LNCAP (cell line): ENCODE data around the gene RPS14.

Experiments used
- TF ChIP-seq, protein P1 (sequence below): fragments of 450-650 bp; IDR thresholded peaks from 2 replicates; pipeline ENCODE4 v1.5.1; 2017; ENCODE audit warnings: mild to moderate bottlenecking

The RPS14 gene

GRCh38 chr5:150457562-150458240, 8.2 kb upstream of the RPS14 start:
- TF ChIP-seq, protein P1, sequence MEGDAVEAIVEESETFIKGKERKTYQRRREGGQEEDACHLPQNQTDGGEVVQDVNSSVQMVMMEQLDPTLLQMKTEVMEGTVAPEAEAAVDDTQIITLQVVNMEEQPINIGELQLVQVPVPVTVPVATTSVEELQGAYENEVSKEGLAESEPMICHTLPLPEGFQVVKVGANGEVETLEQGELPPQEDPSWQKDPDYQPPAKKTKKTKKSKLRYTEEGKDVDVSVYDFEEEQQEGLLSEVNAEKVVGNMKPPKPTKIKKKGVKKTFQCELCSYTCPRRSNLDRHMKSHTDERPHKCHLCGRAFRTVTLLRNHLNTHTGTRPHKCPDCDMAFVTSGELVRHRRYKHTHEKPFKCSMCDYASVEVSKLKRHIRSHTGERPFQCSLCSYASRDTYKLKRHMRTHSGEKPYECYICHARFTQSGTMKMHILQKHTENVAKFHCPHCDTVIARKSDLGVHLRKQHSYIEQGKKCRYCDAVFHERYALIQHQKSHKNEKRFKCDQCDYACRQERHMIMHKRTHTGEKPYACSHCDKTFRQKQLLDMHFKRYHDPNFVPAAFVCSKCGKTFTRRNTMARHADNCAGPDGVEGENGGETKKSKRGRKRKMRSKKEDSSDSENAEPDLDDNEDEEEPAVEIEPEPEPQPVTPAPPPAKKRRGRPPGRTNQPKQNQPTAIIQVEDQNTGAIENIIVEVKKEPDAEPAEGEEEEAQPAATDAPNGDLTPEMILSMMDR = no peak

GRCh38 chr5:150457121-150457520, 7.6 kb upstream of the RPS14 start:
- TF ChIP-seq, protein P1 = no peak

DNA sequence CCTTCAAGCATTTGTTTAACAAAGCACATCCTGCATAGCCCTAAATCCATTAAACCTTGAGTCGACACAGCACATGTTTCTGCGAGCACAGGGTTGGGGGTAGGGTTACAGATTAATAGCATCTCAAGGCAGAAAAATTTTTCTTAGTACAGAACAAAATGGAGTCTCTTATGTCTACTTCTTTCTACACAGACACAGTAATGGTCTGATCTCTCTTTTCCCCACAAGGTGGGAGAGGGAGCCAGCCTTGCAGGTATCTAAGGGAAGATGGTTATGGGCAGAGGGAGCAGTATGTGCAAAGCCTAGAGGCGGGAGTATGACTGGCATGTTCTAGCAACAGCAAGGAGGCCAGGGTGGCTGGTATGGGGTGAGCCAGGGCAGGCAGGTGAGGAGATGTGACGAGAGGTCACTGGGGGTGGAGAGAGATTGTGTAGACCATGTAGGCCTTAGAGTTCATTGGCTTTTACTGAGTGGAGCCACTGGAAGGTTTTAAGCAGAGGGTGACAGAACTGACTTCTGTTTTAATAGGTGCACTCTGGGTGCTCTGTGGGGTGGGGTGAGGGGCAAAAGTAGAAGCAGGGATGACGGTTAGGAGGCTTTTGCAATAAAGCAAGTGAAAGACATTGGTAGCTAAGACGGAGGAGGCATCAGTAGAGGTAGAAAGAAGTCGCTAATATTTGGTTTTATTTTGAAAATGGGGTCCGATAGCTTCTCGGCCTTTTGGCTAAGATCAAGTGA, 5.1 kb upstream of the RPS14 start:
- TF ChIP-seq, protein P1 = no peak

DNA sequence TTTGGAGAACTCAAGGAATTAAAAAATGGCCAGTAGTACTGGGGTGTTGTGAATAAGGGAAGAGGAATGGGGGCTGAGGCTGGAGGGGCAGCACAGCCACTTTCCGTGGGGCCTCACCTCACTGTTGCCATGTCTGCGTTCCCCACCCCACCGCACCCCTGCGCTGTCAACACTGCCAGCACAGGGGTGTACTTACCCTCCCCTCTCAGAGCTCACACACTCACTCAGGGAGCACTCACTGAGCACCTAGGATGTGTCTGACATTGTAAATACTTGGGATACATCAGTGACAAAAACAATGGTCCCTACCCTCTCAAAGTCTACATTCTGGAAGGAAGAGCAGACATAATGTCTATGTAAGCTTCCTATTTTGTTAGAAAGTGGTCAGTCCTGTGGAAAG, 3.4 kb upstream of the RPS14 start:
- TF ChIP-seq, protein P1 = no peak

DNA sequence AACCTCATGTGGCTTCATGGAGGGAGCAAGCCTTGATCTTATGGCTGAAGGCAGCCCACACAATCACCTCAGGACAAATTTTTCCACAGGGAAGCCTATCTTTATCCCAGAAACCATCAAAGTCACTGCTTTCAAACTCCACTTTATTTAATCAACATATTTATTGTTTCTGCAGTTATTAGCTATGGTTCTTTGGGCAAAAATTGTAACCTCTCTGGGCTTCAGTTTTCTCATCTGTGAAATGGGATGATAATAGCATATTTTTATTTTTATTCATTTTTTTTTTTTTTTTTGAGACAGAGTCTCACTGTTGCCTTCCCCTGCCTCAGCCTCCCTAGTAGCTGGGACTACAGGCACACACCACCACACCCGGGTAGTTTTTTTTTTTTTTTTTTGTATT, 2.1 kb upstream of the RPS14 start:
- TF ChIP-seq, protein P1 = no peak

DNA sequence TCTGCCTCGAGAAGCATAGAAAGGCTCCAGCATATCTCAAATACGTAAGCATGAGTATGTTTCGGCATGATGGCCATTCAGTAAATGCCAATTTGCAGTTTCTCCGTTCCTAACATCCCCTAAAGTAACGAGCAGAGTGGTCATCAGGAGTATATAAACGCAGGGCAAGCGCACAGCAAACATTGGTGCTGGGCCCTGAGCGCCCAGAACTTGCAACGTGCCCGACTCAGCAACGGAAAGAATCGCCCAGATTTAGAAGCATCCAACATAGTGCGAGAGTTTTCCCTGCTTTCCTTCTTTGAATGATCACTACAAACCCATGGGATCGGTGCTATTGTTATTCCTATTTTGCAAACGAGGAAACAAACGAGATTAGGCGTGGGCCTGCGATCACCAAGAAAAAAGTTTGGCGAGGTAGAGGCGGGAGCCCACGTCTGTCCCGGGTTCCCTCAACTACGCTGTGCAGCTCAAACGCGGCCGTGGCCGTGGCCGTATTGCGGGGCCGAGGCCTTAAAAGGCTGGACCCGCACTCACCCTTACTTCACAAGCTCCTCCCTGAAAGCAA, 505 bp downstream of the RPS14 start:
- TF ChIP-seq, protein P1 = no peak

GRCh38 chr5:150448334-150448733, 1.2 kb downstream of the RPS14 start:
- TF ChIP-seq, protein P1 = no peak
